Measurements from ENCODE around the gene LYRM9.

DNA sequence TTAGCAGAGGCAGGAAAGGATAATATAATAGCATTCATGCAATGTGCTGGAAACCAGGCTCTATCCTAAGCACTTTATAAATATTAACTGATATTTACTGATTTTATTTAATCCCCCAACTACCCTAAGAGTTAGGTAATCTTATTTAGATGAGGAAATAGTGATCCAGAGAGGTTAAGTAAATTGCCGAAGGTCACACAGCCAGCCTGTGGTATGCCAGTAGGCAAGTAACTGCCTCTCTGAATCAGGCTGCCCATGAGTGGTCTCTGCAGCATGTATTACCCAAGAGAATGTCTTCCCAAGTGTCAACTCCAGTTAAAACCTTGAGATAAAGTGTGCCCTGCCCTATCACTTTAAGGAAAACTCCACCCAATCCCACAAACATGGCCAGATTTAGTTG is 25.3 kb upstream of the LYRM9 start:
- TF ChIP-seq, protein P1, sequence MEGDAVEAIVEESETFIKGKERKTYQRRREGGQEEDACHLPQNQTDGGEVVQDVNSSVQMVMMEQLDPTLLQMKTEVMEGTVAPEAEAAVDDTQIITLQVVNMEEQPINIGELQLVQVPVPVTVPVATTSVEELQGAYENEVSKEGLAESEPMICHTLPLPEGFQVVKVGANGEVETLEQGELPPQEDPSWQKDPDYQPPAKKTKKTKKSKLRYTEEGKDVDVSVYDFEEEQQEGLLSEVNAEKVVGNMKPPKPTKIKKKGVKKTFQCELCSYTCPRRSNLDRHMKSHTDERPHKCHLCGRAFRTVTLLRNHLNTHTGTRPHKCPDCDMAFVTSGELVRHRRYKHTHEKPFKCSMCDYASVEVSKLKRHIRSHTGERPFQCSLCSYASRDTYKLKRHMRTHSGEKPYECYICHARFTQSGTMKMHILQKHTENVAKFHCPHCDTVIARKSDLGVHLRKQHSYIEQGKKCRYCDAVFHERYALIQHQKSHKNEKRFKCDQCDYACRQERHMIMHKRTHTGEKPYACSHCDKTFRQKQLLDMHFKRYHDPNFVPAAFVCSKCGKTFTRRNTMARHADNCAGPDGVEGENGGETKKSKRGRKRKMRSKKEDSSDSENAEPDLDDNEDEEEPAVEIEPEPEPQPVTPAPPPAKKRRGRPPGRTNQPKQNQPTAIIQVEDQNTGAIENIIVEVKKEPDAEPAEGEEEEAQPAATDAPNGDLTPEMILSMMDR (IDR thresholded peaks at IDR 0.05; ENCODE audit: low read depth, low read length, poor library complexity, severe bottlenecking), result no peak
- no peak for TF ChIP-seq EZH2phosphoT487 (IDR thresholded peaks at IDR 0.05; ENCODE audit: borderline replicate concordance, low read length)
